A549 treated with Mapracorat at 1 μM for 4 hours (cell line): Measurements from ENCODE around the gene TMEM178A. TPM values are rescaled to one million over a fixed set of nuclear protein-coding genes. Genes with fewer than 3 reads are reported as not detected.

Experiments
- total RNA-seq: library from RNA; stranded (reverse); fragments of 200-300 nt; extraction: Qiagen RNA extraction; gene quantifications from 5 replicates; pipeline ENCODE4 v1.2.3, GENCODE V29; 2022

TMEM178A gene
- 0.12 to 0.27 TPM (median 0.18 TPM) in 4 of 5 replicates, not detected in the other for total RNA-seq

GRCh38 chr2:39665811-39666490 lies at the start of gene TMEM178A:
TSS of gene TMEM178A (plus strand) at chr2:39665917. CDS start at chr2:39665975, 58 bp downstream.

Other genes starting within 250 kb of the TMEM178A start
- 16.2 to 20.4 TPM (median 18.5 TPM) in 5 replicates for gene MAP4K3, start 228.6 kb upstream of the TMEM178A start, total RNA-seq
- gene THUMPD2, start 113.3 kb downstream of the TMEM178A start, total RNA-seq: 11.3 to 14.4 TPM (median 12.9 TPM) in 5 replicates